NOMO-1 treated with DMSO at 0.1 percent for 48 hours (cell line): ENCODE measurements around the gene SHISA4.
"Not testable (repeated sequence)": the region's sequence is repeated elsewhere in the genome, so short reads cannot be mapped to it uniquely, and the experiment has no call there.

Source experiments
- DNase-seq: peaks from one replicate; lab custom pipeline; 2025; ENCODE audit not compliant: unreplicated experiment; lab: John Stamatoyannopoulos, UW

The SHISA4 gene

DNA sequence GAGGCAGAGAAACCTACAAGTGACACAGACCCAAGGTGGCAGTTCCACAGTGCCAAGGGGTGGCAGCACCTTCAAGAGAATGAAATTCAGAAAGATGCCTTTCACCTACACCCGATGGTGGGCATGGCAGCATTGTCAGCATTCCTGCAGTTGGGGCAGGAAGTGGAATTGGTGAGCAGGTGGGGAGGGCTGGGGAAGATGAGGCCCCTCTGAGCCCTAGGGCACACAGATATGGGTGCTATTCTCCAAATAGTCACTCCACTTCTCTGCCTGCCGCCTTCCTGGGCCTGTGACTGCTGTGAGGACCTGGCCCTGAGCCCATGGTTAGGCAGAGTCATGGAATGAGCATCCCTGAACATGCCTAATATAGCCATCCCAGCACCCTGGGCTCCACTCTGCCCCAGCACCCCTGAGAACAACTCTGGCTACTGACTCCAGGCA lies 8.3 kb downstream of the SHISA4 start:
- DNase-seq, result no peak

DNA sequence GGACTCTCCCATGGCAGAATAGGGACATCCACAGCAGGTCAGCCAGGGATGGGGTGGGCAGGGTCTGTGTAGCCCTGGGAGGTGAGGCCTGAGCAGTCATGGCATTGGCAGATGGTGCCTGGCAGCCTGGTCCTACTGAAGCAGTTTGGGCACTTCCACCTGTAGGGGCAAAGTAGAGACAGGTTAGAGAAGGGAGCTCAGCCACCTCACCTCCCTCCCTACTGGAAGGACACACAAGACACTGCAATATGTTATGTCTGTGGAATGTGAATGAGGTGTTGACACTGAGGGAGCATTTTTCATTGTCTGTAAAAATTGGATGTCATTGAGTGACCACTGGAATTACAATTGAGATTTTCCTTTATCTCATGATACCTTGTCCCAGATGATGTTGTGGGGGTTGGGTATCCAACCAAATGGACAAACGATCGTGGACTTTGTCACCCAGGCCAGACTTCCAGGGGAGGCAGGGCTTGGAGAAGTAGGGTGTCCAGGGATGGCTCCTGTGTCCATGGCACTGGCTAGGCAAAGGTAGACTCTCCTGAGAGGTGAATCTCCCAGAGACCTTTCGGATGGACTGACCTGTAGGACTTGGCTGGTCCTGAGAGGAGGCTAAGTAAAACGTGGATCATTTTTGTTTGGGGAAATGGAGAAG lies 9.7 kb downstream of the SHISA4 start:
- no peak for DNase-seq

DNA sequence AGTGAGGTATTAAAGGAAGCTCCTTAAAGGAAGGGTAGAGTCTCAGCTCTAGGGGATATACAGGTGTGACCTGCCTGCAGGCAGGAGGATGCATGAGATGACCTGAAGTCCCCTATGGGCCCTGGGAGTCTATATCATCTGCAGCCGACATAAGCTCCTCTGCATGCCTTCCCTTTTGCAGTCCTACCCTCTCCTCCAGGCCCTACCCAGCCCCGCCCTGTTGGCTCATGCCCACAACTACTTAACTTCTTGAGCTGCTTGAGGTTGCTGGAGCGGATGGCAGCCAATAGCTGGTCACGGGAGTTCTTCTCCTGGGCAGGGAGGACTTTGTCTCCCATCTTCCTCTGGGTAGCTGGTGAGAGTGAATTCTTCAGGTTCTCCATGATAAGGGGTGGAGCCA lies 10.3 kb downstream of the SHISA4 start:
- DNase-seq, result no peak

DNA sequence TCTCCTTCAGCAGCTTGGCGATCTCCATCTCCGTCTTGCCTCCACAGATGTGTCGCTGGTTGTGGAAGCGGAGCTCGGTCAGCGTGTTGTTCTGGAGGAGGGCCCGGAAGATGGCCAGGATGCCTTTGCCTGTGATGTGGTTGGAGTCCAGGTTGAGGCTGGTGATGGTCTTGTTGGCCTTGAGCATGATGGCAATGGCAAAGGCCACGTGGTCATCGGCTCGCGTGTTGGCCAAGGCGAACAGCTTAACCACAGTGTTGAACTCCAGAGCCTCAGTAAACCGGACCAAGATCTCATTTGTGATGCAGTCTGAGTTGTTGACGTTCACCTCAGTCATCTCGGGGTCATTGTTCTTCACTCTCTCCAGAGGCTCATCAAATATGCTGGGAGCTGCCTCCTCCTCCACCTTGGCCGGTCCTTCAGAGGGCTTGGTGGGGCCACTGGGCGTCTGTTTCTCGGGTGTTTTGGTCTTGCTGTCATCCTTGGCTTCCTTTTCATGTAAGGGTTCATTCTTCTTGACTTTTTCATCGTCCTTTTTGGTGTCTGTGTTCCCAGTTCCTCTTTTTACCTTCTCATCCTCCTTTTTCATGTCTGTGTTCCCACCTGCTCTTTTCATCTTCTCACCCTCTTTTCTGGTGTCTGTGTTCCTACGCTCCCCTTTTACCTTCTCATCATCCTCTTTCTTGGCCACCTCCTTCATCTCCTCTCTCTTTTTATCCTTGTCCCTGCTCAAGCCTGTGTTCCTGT lies 11.2 kb downstream of the SHISA4 start:
- DNase-seq, result no peak

DNA sequence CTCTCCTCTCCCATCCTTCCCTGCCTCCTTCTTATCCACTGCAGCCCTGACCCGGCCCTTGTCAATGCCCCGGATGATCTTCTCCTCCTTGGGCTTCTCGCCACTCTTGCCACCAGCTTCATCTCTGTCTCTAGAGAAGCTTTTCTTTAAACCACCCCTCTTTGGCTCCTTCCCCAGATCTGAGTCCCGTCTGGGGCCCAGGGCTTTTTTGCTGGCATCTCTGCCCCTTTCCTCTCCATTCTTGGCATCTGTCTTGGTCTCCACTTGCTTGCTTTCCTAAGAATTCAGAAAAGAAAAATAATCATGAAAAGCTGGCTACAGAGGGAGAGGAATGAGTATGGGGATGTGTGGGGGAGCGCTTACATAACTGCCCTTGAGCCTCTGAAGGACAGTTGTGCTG lies 11.8 kb downstream of the SHISA4 start:
- DNase-seq, result no peak

DNA sequence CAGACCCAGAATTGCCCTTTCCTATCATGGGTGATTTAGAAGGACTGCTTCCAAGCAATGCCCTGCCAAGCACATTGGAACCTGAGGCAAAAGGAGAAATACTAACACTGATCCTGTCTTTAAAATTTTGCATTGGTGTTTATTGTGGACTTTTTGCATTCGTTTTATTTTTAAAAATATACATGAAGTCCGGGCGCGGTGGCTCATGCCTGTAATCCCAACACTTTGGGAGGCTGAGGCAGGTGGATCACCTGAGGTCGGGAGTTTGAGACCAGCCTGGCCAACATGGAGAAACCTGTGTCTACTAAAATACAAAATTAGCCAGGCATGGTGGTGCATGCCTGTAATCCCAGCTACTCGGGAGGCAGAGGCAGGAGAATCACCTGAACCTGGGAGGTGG lies 12.3 kb downstream of the SHISA4 start:
- DNase-seq, result not testable (repeated sequence)

DNA sequence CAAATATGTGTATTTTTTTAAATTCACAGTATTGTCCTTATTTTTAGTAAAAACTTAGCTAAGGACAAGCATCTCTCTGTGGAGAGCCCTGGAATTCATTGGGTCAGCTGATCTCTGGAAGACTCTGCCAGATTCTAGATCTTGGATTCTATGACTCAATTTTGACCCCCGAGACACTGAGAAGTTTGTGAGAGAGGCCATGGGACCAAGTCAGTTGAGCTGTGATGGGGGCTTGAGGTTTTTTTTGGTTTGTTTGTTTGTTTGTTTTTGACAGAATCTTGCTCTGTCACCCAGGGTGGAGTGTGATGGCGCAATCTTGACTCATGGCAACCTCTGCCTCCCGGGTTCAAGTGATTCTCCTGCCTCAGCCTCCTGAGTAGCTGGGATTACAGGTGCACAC lies 13.5 kb downstream of the SHISA4 start:
- DNase-seq, result no peak

DNA sequence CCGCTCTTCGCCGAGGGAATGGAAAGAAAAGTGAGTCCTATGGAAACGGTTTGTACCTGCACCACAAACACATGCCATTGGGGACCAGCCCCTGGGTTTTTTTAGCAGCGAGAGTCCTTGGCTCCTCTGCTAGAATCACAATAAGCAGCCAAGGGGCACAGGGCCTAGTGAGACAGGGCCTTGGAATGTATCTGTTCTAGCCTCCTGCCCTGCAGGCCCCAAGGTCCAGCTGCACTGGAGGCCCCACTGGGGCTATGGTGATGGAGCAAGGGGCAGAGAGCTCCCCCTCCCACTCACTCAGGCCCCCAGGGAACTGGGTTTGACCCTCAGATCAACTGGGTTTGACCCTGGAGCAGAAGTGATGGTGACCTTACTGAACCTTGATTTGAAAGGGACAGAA lies 14.4 kb downstream of the SHISA4 start:
- DNase-seq, result no peak

DNA sequence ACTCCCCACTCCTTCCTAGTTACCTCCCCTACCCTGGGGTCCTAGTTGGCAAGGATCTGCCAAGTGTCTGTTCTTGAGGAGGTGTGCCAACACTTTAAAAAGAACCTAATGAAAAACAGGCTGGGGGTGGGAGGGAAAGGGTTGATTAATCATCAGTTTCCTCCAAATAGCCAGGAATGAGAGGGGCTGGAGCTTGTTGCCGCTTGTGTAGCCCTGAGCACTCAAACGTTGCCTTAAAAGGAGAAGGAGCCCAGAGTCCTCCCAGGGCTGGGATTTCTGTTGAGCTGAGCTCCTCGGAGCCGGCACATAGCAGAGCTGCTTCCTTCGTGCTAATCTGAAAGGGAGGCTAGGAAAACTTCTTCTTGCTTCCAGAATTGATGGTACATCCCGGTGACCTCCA lies 15.9 kb downstream of the SHISA4 start:
- DNase-seq, result no peak

DNA sequence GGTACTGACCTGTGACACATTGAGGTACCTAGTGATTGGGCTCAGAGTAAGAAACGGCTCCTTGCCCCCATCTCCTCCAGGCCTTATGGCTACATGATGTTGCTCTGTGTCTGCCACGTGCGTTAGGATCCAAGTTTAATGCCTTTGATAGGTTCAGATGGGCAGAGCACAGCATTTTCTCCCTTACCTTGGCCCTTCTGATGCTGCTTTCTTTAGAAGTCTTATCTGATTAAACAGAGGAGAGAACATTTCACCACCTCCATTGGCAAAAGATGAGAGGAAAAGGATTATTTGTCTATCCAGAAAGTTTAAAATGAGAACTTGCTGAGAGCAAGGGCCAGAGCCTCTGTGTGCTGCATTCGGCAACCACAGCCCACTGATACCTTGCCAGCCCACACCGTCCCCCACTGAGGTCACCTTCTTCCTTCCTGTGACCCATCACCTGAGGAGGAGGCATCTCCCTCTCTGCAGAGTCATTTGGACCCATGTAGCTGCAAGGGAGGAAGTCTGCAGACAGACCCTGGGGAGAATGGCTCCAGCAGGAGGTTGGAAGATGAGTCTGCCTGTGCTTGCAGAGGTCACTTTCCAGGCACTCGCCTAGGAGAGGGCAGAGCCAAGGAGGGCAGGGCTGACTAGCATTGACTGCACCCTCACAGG lies 16.7 kb downstream of the SHISA4 start:
- DNase-seq, result no peak

DNA sequence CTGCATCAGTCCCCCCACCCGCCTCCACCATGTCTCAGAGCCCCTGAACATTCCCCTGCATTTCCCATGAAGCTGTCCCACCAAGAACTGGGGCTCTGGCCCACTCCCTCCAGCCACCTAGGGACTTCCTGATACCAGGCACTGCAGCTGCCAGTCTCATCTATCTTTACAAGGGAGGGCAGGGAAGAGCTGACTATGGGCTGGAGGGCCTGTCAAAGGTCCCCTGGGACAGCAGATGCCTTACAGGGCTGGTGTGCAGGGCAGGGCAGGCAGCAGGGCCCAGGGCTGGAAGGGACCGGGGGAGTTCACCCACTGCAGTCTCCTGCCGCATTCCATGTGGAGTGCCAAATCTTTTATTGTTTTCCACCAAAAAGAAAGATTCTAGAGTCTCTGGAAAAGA lies 17.6 kb downstream of the SHISA4 start:
- DNase-seq, result no peak

DNA sequence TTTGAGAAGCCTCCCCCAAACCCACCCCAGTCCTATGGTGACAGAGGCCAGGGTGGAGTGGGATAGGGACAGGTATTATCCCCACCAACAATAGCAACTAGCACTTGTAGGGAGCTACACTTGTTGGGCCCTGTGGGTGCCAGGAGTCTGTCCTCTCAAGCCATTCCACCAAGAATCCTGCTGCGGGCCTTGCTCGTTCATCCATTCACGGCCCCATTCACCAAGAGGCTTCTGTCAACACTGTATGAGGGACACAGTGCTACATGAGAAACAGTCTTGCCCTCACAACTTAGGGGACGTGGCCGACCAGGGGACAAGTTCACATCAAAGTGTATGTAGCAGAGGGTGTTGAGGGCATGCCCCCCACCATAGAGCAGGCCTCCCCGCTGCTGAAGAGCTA lies 18.9 kb downstream of the SHISA4 start:
- no peak for DNase-seq

DNA sequence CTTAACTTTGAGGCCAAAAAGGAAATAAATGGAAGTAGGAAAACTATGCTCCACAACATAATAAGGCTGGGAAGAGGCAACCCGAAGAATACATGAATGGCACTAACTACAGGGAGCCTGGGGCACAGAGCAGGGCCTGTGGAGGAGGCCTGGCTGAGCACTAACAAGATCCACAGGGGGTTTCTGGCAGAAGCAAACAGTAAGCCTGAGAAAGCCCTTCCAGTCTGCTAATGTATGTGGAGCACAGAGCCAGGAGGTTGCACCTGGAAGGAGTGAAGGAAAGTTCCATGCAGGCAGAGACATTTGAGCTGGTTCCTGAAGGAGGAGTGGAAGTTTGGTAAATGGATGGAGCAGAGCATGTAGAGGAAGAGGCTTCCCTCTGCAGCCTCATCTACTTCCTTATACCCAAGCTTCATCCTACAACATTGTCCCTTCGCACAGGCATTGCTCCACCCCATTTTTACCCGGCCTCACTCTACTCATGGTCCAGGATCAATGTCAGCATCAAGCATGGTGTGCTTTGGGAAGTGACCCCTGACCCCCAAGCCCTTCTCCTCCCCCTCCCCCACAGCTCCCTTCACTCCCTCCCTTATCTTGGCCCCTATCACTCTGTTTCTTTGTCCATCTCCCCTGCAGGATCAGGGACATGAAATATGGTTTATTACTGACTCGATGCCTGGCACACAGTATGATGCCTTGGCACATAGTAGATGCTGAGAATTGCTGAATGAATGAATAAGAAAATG lies 23.3 kb downstream of the SHISA4 start:
- DNase-seq, result no peak

DNA sequence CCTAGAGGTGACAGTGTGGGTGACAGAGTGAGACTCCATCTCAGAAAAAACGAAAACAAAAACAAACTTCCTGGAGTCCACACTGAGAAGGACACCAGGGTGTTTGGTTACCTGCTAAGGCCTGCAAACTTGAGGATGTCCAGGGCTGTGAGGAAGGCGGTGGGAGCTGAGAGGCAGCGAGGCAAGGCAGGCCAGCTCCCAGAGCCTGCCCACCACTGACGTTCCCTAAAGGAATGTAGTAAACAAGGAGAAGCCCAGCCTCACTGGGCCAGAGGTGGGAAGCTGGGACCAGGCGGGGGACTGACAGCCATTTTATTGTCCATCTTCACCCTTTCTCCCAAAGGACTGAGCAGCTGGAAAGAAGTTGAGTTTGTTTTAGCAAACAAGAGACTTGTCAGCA lies 24.1 kb downstream of the SHISA4 start:
- DNase-seq, result no peak

DNA sequence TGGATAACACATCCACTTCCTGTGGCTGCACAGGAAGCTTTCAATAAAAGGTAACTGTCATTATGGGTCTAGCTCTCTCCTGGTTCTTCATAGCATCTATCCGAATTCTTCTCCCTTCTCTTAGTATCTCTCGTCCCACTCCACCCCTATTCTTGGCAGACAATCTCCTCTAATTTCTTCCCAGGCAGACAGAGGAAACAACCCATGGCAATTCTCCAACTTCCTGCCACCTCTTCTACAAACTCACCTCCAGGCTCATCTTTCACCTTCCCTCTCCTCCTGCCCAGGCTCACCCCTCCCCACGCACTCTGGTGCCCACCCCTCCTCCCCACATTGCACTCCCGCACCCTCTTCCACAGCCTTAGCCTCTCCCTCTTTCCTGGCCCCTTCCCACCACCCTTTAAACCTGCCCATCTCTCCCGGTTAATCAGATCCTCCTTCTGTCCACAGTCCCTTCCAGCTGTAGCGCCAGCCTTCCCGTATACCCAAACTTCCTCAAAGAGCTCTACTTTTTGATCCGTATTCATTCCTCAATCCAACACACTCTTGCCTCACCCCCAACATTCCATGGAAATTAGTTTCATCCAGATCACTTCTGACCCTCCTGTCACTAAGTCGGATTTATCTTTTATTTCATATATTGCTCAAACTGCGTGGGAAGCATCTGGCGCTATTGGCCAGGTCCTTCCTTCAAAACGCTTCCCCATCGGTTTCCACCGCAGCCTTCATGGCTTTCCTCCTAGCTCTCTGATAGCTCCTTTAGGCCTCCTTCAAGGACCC lies 25.9 kb downstream of the SHISA4 start:
- no peak for DNase-seq

DNA sequence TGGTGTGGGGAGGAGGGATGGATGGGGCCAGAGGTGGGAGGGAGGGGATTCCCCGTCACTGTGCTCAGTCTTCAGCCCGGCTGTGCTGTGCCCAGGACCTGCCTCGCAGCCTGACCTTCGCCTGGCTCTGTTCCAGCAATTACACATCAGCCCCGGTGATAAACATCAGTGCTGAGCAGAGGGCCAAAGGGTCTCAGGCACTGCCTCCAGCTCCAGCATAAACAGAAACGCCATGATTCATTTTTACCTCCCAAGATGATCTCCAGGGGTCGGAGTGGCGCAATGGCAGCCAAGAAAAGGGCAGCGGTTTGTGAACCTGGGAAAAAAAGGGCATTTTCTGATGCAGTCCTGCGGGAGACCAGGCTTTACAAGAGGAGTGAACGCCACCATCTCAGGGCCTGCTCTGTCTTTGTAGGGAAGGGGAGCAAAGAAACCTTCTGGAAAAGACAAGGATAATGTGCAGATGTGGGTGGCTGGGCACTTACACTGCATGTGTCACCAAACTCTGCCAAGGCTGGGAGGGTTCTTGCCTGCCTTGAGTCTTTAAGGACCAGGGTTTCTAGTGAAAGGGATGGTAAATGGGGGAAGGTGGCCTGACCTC lies 28.1 kb downstream of the SHISA4 start:
- no peak for DNase-seq

DNA sequence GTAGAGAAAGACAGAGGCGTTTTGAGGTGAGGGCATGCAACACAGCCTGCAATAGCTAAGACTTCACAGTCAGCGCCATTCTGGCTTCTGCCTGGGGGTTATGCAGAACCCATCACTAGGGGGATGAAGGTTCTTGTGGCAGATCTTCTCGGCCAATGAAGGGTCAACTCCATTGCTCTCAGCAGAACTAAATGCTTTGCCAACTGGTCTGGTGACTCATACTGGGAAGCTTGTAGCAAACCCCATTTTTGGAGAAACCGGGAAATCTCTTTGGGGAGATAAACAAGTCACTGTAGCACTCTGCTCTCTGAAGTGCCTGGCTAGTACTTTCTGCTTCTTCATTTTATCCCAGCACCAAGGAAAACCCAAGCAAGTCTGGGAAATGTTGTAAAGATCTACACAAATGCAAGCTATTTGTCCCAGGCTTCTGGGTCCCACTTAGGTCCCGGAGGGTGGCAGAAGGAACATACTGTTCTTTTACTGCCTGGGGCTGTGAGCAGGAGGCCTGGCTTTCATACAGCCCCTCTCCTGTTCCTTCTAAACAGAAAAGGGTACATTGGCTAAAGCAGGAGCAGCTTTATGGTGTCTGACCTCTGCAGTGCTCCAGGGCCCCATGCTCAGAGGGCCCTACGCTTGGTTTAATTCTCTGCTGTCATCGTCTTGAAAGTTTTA lies 28.8 kb downstream of the SHISA4 start:
- DNase-seq, result no peak

DNA sequence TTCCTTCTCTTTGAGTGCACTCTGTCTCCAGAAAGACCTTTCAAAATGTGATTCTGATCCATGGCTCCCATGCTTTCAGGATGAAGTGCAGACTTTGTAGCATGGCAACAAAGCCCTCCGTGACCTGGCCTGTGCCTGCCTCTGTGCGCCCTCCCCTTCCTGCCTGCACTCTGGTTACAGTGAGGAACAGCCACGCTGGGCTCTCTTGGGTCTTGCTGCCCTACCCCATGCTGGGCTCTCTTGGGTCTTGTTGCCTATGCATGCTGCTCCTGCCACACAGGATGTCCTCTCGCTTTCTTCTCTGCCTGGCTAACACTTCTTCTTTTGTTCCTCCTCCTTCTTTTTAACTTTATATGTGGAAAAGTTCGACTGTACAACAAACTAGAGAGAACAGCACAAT lies 29.6 kb downstream of the SHISA4 start:
- DNase-seq, result no peak

DNA sequence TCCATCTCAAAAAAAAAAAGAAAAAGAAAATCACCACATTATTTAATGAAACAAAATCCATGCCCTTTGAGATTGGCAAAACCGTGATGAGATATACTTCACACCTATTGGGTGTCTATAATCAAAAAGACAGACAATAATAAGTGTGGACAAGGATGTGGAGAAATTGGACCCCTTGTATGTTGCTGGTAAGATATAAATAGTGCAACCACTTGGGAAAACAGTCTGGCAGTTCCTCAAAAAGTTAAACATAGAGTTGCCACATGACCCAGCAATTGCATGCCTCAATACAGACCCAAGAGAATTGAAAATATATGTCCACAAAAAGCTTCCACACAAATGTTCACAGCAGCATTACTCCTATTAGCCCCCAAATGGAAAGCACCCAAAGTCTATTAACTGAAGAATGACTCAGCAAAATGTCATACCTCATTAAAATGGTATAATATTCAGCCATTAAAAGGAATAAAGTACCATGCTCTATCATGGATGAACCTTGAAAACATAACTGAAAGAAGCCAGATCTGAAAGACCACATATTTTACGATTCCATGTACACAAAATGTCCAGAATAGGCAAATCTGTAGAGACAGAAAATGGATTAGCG lies 33.4 kb downstream of the SHISA4 start:
- no peak for DNase-seq

DNA sequence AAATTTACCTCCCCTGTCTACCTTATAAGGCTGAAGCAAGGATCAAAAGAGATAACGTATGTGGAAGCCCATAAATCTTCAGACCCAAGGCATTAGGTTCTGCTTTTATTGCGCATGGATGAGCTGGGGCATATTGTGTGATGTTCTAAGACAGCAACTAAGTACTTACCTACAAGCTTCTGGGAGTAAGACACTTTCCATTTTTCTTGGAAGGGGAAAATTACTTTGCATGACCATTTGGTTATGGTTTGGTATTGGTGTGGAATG lies 36.5 kb downstream of the SHISA4 start:
- no peak for DNase-seq
